M059J (cell line): Measurements from ENCODE around the gene MAL. TPM values are rescaled to one million over a fixed set of nuclear protein-coding genes. Genes with fewer than 3 reads are reported as not detected.

Experiments
- DNase-seq: peaks from one replicate; pipeline ENCODE4 v3.0.0-alpha.2; 2012; ENCODE audit warnings: low read depth
- total RNA-seq: library from RNA; depleted of rRNA; stranded (reverse); fragments of >200 nt; shearing (Covaris generic); gene quantifications from 2 replicates; pipeline ENCODE4 v1.2.3, GENCODE V29; 2014

The MAL gene
- total RNA-seq, 1 experiment from 2014 or later: 11.3 TPM

DNA sequence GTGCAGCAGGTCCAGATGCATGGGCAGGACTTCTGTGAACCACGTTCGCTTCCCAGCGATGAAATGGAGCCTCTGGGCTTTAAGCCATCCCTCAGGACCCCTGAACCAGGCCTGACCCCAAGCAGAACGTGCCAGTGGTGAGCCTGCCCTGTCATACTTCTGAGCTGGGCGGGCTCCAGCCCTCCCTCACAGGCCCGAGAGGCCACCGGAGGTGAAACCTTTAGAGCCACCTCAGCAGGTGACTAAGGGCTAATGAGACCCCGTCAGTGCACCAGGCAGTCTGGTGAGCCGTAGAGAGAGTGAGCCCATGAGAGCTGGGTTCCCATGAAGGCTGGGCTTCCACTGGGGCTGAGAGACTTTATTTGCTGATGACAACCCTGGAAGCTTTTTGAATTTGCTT lies 8.9 kb upstream of the MAL start:
- no peak for DNase-seq

DNA sequence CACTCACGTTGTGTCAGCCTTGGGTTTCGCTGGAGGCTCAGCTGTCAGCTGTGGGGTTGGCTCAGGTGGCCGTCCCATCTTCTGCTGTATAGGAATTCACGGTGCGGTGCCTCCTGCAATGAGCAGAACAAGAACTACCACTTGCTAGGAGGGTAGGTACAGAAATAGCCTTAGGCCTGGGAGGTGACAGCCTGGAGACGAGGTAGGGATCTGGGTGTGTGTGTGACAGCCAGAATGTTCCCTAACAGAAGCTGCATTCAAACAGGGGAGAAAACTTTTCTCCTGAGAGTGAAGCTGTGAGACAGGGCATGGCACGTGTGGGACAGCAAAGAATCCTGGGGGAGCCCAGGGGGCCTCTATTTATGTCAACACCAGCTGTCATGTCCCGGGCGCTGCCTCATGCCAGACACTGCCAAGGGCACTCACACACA lies 8.4 kb upstream of the MAL start:
- no peak for DNase-seq

DNA sequence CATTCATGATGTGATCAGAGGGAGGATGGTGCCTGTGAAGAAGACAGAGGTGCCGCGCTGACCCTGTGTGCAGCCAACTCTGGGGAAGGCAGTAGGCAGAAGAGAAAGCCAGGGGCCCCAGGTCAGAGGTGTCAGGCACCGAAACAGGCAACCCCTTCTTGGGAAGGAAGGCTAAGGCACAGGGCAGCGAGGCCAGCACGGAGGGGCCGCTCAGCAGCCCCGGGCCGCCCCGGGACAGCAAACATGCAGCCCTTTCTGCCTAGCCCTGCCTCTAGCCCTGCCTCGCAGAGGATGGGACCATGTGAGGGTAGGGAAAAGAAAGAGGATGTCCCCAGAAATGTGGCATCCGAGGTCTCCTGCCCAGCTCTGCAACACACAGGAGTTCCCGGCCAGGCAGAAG lies 7.7 kb upstream of the MAL start:
- DNase-seq: no peak

GRCh38 chr2:95018301-95018700 lies 7.2 kb upstream of the MAL start:
- no peak for DNase-seq

GRCh38 chr2:95018861-95019550 lies 6.5 kb upstream of the MAL start:
- DNase-seq: no peak

DNA sequence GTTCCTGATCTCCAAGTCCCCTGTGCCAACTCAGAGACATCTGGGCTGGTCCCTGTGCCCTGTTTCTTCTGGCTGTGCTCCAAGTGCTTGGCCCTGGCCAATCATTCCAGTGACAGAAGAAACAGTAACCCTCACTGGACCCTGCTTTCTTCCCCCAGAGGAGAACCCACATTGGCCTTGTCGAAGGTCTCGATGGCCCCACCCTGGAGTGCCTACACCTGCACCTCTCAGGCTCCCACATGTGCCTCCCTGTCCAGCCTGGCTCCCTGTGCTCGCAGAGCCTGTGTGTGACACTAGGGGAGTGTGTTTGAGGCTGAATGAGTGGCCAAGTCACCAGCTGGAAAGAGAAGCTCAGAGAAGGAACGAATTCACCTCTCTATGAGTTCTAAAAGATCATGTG lies 5.9 kb upstream of the MAL start:
- DNase-seq: no peak

DNA sequence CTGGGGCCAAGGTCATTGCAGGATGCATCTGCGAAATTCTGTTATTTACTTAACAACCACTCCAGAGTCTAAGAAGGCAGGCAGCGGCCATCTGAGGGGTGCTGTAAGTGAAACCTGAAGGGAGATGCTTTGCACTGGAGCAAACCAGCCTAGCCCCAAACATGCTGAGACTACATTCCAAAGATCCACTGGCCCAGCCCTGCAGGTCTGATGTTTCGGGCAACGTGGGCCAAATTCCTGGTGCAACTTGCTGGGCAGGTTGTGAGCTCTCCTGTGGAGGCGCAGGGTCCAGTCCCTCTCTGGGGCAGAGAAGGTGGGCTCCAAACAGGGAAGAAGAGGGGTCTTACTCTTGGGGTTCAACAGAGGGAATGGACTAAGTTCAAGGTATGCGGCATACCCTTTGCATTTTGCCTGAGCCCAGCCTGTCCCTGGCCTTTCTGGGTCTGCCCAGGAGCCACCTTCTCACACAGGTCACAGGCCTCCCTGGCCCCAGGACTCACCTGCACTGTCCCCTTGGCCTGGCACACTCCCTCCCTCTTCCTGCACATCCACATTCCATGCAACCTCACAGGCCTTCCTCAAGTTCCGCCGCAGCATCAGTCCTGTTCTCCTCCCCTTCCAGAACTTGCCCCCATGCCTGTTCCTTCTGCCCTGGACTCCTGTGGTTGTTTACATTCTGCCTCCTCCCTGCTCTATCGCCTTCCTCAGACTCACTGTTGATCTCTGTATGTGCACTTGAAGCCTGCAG lies 5.1 kb upstream of the MAL start:
- DNase-seq: no peak

DNA sequence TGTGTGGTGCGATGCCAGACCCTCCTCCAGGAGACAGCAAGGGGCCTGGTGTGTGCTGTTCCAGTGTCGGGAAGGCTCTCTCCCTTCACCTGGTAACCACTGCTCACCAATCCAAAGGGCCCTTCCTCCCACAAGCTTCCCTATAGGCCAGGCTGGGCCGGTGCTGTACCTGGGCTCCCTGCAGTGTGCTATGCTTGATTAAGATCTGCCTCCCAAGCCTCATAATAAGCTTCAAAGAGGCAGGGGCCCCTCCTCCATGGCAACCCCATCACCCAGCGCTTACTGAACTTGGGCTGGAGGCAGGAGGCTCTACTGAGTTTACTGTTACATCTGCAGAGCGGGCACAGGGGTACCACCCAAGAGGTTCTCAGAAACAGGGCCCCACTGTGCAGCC lies 4.5 kb upstream of the MAL start:
- no peak for DNase-seq

DNA sequence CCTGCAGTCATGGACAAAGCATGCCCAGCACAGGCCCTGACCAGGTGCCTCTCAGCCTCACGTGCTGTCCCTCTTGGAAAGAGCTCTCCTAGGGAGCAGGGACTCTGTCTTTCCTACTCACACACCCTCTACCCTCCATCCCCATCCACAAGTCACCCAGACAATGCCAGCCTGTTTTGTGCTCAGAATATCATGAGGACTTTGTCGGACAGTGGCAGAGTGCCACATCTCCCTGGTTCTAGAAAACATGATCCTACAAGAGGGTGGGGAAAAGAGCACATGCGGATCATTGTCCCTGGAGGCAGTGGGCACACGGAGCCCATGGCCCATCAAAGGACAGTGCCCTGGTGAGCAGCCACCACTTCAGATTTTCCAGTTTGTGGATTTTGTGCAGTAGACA lies 3.7 kb upstream of the MAL start:
- DNase-seq: no peak

- DNase-seq: peak; percentile 64
Observed at GRCh38 chr2:95022309-95023221, 2.9 kb upstream of the MAL start.

DNA sequence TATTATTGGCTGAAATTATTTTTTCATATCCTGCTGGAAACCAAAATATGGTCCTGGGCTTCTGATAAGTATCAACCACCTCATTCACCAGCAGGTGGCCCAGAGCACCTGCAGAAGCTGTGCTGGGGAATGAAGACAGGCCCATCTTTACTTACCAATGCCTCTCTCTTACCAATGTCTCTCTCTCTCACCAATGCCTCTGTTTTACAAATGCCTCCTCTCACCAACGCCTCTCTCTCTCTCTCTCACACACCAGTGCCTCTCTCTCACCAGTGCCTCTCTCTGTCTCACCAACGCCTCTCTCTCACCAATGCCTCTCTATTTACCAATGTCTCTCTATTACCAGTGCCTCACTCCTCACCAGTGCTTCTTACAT lies 2.3 kb upstream of the MAL start:
- peak; percentile 67 for DNase-seq

- DNase-seq: no peak
Observed at GRCh38 chr2:95024371-95024770, 1.1 kb upstream of the MAL start.

DNA sequence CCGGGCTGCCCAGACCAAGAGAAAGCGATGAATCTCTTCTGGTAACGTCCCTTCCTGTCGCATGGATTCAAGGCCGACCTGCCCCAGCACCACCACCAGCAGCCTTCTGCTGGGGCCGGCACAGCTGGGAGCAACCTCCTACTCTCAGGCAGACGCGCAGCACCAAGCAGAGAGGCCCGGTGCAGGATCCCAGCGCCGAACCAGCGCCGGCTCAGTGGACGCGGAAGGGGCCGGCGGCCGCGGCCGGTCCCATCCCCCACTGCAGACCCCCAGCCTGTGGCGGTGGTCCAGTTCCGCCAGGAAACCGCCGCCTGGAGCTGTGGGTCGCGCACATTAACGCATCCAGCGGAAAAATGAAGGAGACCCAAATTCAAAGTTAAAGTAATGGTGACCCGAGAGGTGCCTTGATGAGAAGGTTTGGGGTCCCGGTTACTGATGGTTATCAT lies 525 bp upstream of the MAL start:
- no peak for DNase-seq

- peak; percentile 44 for DNase-seq
Observed at GRCh38 chr2:95026471-95027368, 1.2 kb downstream of the MAL start.

- DNase-seq: no peak
Observed at GRCh38 chr2:95027369-95027720, 1.8 kb downstream of the MAL start.

GRCh38 chr2:95029898-95030341 lies 4.4 kb downstream of the MAL start:
- peak; percentile 52 for DNase-seq

- peak; percentile 49 for DNase-seq
Observed at GRCh38 chr2:95030496-95030895, 5.0 kb downstream of the MAL start.

- DNase-seq: no peak
Observed at GRCh38 chr2:95031076-95031725, 5.7 kb downstream of the MAL start.

DNA sequence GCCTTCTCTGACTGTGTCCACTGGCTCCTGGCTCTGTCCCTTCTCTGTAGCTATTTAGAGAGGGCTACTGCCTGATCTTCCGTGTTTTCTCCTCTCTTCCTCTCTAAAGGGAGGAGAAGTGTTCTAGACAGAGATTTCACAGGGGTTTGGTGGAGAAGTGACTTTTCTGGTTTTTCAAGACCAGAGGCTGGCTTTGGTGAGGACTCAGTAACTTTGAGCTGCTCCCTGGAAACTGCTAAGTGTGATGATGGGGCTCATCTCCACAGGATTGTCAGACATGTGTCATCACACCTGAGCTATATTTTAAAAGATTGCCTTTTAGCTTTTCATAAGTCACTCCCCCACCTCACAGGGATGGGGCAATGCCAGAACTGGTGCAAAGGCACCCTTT lies 6.2 kb downstream of the MAL start:
- no peak for DNase-seq

- DNase-seq: no peak
Observed at GRCh38 chr2:95032341-95032740, 6.8 kb downstream of the MAL start.
